ENCODE data around the gene DPP4. TPM values are rescaled to one million over a fixed set of nuclear protein-coding genes. Genes with fewer than 3 reads are reported as not detected.
"Not testable (repeated sequence)": the region's sequence is repeated elsewhere in the genome, so short reads cannot be mapped to it uniquely, and the experiment has no call there.

Gene DPP4
- total and polyA plus RNA-seq, 5 experiments from 2014 or later, result 13.3 to 49.6 (median 27.0) TPM

DNA sequence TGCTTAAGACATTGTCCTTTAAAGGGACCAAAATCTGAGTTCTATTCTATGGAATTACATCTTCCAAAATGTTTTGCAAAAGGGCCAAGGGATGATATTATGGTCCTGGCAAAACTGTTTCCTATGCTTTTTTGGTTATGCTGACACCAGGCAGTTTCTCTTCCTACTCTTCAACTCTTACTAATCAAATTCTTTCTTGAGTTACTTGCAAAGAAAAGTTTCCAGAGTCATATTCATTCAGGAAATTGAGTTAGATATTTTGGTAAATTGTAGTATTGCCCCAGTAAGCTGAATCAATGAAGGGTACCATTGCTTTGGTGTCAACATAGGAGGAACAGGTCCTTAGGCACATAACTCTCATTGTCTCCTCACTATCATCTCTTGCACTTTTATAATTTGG, 118.8 kb downstream of the DPP4 start:
- Mint-ChIP-seq H3K27me3 (no peaks in the 10 kb centered on the region), H3K4me1 (peaks cover 30 to 53% (median 50%) of the 10 kb centered on the region in 4 donors), H3K36me3 (no peaks in the 10 kb centered on the region), H3K9me3 (no peaks in the 10 kb centered on the region), H3K4me3 (peak overlapping the region in 6 of 10 donors; percentile 1 to 48 (median 9)), H3K27ac (peak overlapping the region in 6 of 10 donors; percentile 13 to 82 (median 56))
- DNase-seq (no peak), ATAC-seq (no peak)
- POLR2A ChIA-PET, result no interaction called here

DNA sequence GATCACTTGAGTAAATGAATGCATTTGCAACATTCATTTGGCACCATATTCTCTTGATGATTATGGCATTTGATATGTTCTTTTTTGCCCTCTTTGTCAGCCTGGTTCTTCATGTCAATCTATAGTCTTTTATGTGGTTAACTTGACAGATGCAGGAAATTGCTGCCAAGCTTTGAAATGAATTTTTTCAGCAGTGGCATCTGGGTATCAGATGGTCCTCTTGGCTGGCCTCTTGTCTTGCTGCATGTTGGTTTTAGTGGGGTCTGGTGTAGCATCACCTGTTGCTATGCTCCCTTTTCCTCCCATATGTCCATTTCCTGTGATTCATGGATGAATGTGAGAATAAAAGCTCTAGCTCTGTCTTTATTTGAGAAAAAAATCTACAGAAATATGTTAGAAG, 119.9 kb downstream of the DPP4 start:
- H3K27me3 Mint-ChIP-seq, result no peaks in the 10 kb centered on the region
- DNase-seq, result peak in 8 of 10 donors; percentile 15 to 79 (median 50)
- H3K9me3 Mint-ChIP-seq, result no peaks in the 10 kb centered on the region
- POLR2A ChIA-PET, result interaction anchor here (1.2 kb wide), 1 partner anchor 120 kb away, joined by 4 read pairs; the partner anchor contains the start of gene DPP4
- H3K36me3 Mint-ChIP-seq, result no peaks in the 10 kb centered on the region
- H3K4me3 Mint-ChIP-seq, result peak overlapping the region; percentile 4 to 71 (median 54)
- peak overlapping the region in 8 of 10 donors; percentile 6 to 83 (median 32) for H3K27ac Mint-ChIP-seq
- H3K4me1 Mint-ChIP-seq, result peaks cover 30 to 53% (median 50%) of the 10 kb centered on the region in 4 donors
- peak; percentile 87 to 91 for ATAC-seq

DNA sequence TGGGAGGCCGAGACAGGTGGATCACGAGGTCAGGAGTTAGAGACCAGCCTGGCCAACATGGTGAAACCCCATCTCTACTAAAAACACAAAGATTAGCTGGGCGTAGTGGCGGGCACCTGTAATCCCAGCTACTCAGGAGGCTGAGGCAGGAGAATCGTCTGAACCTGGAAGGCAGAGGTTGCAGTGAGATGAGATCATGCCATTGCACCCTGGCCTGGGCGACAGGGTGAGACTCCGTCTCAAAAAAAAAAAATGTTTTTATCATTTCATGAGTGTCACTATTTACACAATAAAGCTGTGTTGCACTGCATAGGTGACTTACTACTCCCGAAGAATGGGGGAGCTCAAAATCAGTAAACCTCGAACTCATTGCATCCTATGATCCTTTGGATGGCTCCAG, 120.6 kb downstream of the DPP4 start:
- Mint-ChIP-seq H3K4me1 (peaks cover 30 to 53% (median 49%) of the 10 kb centered on the region in 4 donors), H3K27ac (peak overlapping the region in 8 of 10 donors; percentile 13 to 83 (median 76)), H3K4me3 (peak overlapping the region in 9 of 10 donors; percentile 6 to 71 (median 54))
- not testable (repeated sequence) for ATAC-seq, H3K27me3 Mint-ChIP-seq, H3K9me3 Mint-ChIP-seq, H3K36me3 Mint-ChIP-seq, DNase-seq
- POLR2A ChIA-PET, result interaction anchor here (1.2 kb wide), 1 partner anchor 120 kb away, joined by 4 read pairs; the partner anchor contains the start of gene DPP4

DNA sequence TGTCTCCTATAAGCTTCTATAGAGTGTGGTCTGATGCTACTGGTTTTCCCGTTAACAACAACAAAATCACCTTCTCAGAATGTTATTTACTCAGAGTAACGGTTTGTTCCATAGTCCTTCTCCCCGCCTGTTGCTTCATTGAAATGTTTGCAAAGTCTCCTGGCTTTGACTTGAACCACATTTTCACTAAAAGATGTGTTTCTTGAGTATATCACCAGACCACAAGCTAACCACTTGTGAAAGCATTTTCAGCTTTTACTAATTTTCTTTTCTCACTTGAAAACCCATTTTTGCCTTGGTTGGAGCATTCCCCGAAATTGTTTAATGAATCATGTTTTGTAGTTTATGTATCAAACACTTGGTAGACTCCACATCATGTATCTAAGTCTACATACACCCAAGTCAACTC, 121.2 kb downstream of the DPP4 start:
- H3K4me3 Mint-ChIP-seq, result peak overlapping the region in 9 of 10 donors; percentile 6 to 69 (median 54)
- peaks cover 30 to 50% (median 49%) of the 10 kb centered on the region in 4 donors for H3K4me1 Mint-ChIP-seq
- no peaks in the 10 kb centered on the region for H3K27me3 Mint-ChIP-seq
- DNase-seq (peak in 4 of 10 donors; percentile 2 to 50 (median 39)), ATAC-seq (peak; percentile 33 to 34)
- POLR2A ChIA-PET, result no interaction called here
- H3K36me3 Mint-ChIP-seq, result no peaks in the 10 kb centered on the region
- H3K9me3 Mint-ChIP-seq, result no peaks in the 10 kb centered on the region
- peak overlapping the region; percentile 6 to 83 (median 52) for H3K27ac Mint-ChIP-seq

DNA sequence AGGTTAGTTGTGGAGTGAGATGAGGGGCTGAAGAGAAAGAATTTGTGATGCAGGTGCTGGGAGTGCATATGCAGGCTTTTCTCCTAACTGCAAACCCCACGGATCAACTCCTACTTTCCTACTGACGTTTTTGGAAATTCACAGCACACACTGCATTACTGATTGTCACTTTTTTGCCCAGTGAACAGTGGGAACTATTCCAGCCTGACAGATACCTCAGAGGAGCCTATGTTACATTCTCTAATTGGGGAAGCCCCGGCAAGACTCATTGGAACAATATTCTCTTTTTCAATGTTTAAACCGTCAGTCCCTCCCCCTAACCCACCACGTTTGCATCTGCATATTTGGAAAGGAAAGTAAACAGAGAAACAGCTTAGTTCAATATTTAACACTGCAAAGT, 126.2 kb downstream of the DPP4 start:
- DNase-seq (no peak), ATAC-seq (no peak)
- no peak overlapping the region for H3K4me3 Mint-ChIP-seq
- no peak overlapping the region for H3K27ac Mint-ChIP-seq
- POLR2A ChIA-PET, result no interaction called here
- no peaks in the 10 kb centered on the region for H3K27me3 Mint-ChIP-seq
- H3K36me3 Mint-ChIP-seq, result no peaks in the 10 kb centered on the region
- no peaks in the 10 kb centered on the region for H3K9me3 Mint-ChIP-seq
- peaks cover 8 to 14% (median 11%) of the 10 kb centered on the region in 4 donors for H3K4me1 Mint-ChIP-seq

DNA sequence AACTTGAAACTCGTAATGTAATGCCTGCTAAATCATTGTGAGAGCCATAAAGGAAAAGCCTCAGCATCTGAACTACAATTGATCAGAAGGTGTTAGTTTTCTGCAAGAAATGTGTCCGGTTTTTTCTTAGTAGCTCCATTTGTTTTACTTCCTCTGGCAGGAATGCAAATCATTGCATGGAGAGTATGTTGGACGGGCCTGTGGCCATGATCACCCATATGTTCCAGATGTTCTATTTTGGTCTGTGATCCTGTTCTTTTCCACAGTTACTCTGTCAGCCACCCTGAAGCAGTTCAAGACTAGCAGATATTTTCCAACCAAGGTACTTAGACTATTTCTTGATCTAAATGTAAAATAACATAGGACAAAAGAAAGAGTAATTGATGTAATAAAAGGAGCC, 126.6 kb downstream of the DPP4 start:
- no peak overlapping the region for H3K4me3 Mint-ChIP-seq
- no peak overlapping the region for H3K27ac Mint-ChIP-seq
- peaks cover 4 to 9% (median 7%) of the 10 kb centered on the region in 4 donors for H3K4me1 Mint-ChIP-seq
- H3K36me3 Mint-ChIP-seq, result no peaks in the 10 kb centered on the region
- H3K27me3 Mint-ChIP-seq, result no peaks in the 10 kb centered on the region
- ATAC-seq (no peak), DNase-seq (no peak)
- H3K9me3 Mint-ChIP-seq, result no peaks in the 10 kb centered on the region
- POLR2A ChIA-PET, result no interaction called here

DNA sequence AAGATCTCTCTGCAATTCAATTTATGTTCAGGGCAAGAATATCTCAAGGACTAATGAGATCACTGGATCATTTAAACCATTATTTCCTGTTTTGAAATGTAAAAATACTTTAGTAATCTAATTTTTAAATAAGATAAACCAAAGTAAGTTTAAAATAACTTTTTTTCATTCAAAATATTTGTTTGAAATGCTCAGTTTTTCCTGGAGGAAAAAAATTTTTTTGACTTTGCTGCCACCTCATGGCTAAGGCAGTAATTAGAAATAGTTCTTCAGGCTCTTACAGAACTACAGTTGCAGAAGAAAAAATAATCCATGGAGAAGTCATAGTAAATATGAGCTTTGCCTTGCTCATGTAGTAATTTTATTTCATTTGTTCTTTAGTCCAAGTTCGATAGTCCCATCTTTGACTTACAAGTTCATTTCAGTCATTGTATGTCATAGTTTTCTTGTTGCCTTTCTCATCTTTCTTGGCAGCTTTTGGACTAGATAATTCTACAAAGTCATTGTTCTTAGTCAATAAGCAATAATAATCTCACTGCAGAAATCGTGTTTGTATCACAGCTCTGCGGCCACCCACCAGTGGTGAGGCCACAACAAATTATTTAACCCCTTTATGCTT, 127.4 kb downstream of the DPP4 start:
- Mint-ChIP-seq H3K27ac (no peak overlapping the region), H3K4me3 (no peak overlapping the region), H3K4me1 (peaks cover 0 to 4% (median 2%) of the 10 kb centered on the region in 4 donors), H3K9me3 (no peaks in the 10 kb centered on the region), H3K27me3 (no peaks in the 10 kb centered on the region), H3K36me3 (no peaks in the 10 kb centered on the region)
- ATAC-seq (no peak), DNase-seq (peak in 3 of 10 donors; percentile 20 to 36 (median 27))
- POLR2A ChIA-PET, result no interaction called here

DNA sequence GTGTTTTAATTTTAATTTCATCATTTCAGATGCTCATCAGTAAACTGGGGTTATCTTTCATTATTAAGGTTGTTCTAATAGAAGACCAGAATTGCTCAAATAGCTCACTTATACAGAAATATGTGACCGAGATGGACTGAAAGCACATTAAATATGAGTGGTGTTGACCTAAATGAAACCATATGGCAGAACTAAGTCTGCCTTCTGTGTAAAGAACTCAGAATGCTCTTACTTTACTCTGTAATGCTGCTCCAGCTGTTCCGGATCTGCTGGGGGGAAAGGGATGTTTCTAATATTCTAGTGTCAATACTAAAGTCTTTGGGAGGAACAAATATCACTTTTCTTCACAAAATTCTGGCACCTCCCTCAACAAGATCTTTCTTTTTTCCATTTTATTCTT, 131.0 kb downstream of the DPP4 start:
- POLR2A ChIA-PET, result no interaction called here
- peaks cover 0 to 4% (median 2%) of the 10 kb centered on the region in 4 donors for H3K4me1 Mint-ChIP-seq
- H3K9me3 Mint-ChIP-seq, result no peaks in the 10 kb centered on the region
- no peaks in the 10 kb centered on the region for H3K36me3 Mint-ChIP-seq
- DNase-seq, result no peak
- no peak overlapping the region for H3K4me3 Mint-ChIP-seq
- peaks cover 0 to 17% (median 3%) of the 10 kb centered on the region in 5 donors for H3K27me3 Mint-ChIP-seq
- H3K27ac Mint-ChIP-seq, result no peak overlapping the region
- no peak for ATAC-seq

Other genes with a start within 250 kb of the DPP4 start
- gene GCG, start 78.0 kb upstream of the DPP4 start, total RNA-seq, result not detected
- gene GCG, start 78.0 kb upstream of the DPP4 start, polyA plus RNA-seq, result not detected
- gene FAP, start 169.2 kb upstream of the DPP4 start, total RNA-seq, result not detected
- gene FAP, start 169.2 kb upstream of the DPP4 start, polyA plus RNA-seq, result not detected
- gene IFIH1, start 244.5 kb upstream of the DPP4 start, total RNA-seq, result 10 to 100 TPM; 24.3 to 25.5 TPM
- gene IFIH1, start 244.5 kb upstream of the DPP4 start, polyA plus RNA-seq, result 10 to 100 TPM; 10.6 to 15.7 (median 12.6) TPM